Neural crest cell (in vitro differentiated cells): ENCODE results near the gene COQ6. TPM values are rescaled to one million over a fixed set of nuclear protein-coding genes. Genes with fewer than 3 reads are reported as not detected.
"Not testable (repeated sequence)": the region's sequence is repeated elsewhere in the genome, so short reads cannot be mapped to it uniquely, and the experiment has no call there.

ENCODE experiments used
- DNase-seq: peaks from one replicate; pipeline ENCODE4 v3.0.0; 2021; ENCODE audit warnings: low read depth, mixed read lengths, low spot score
- H3K27ac Mint-ChIP-seq: one replicate; pipeline ENCODE4 v1.8.0; 2021; ENCODE audit warnings: mild to moderate bottlenecking, mixed read lengths; ENCODE audit not compliant: unreplicated experiment
- H3K27me3 Mint-ChIP-seq: 2 replicates; pipeline ENCODE4 v1.8.0; 2021; ENCODE audit warnings: low read depth, mild to moderate bottlenecking, mixed read lengths
- H3K36me3 Mint-ChIP-seq: 2 replicates; pipeline ENCODE4 v1.8.0; 2021; ENCODE audit warnings: low read depth, mild to moderate bottlenecking, mixed read lengths
- H3K4me1 Mint-ChIP-seq: 2 replicates; pipeline ENCODE4 v1.8.0; 2021; ENCODE audit warnings: mixed read lengths
- H3K4me3 Mint-ChIP-seq: one replicate; pipeline ENCODE4 v1.8.0; 2021; ENCODE audit warnings: mild to moderate bottlenecking, mixed read lengths
- H3K9me3 Mint-ChIP-seq: 2 replicates; pipeline ENCODE4 v1.8.0; 2021; ENCODE audit warnings: mixed read lengths
- CTCF ChIP-seq: fragments of 200-600 bp; sonication (generic); conservative IDR thresholded peaks from 2 replicates; pipeline ENCODE4 v1.5.0; 2021; ENCODE audit warnings: antibody characterized with exemption, mild to moderate bottlenecking
- long read RNA-seq: library from polyadenylated mRNA; unstranded; transcript quantifications from one replicate; pipeline ENCODE4 v2.0.0, GENCODE V29; 2020
- total RNA-seq: library from RNA; stranded (reverse); gene quantifications from 2 replicates; pipeline ENCODE4 v1.2.1, GENCODE V29; 2021

The COQ6 gene
- 15.5 TPM in 2 replicates for total RNA-seq
- long read RNA-seq, transcript COQ6-201 (12 exons, 2,118 nt), result major isoform, 43 of 66 reads
- long read RNA-seq, partial matches to known transcripts, result 1 of 66 reads
- long read RNA-seq, other reads (novel, unspliced or antisense), result 21 of 66 reads

GRCh38 chr14:73949752-73950734, at the start of gene COQ6, which contains the start of gene FAM161B:
TSS of gene COQ6 (plus strand) at chr14:73950302. CDS start at chr14:73950333, 31 bp downstream.
TSS of gene FAM161B (minus strand) at chr14:73950094. CDS start at chr14:73950026, 68 bp downstream.
- peaks cover 3% of the 10 kb centered on the region for H3K36me3 Mint-ChIP-seq
- H3K27ac Mint-ChIP-seq, result peak within 1 kb of the TSS; percentile 92
- H3K4me1 Mint-ChIP-seq, result peaks cover 22% of the 10 kb centered on the region
- peak; percentile 18 for TF ChIP-seq CTCF
- peak within 1 kb of the TSS; percentile 99 for H3K4me3 Mint-ChIP-seq
- H3K27me3 Mint-ChIP-seq, result no peaks in the 10 kb centered on the region
- no peaks in the 10 kb centered on the region for H3K9me3 Mint-ChIP-seq
- DNase-seq, result peak; percentile 81

DNA sequence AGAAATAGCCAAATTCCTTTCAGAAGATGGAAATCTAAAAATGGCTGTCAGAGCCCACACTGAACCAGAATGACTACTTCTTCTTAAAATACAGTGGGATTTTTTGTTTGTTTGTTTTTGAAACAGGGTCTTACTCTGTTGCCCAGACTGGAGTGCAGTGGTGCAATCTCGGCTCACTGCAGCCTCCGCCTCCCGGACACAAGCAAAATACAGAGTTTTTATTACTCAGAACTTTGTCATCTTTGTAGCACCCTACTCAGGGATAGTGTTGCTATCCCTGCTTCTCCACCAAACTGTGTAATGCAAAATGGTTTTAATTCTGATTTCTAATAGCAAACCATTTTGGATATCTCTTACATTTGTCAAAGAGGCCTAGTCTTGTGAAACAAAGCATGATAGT, 47.1 kb upstream of the COQ6 start:
- Mint-ChIP-seq H3K4me3 (no peak overlapping the region), H3K4me1 (no peaks in the 10 kb centered on the region), H3K9me3 (no peaks in the 10 kb centered on the region), H3K36me3 (peaks cover 5% of the 10 kb centered on the region), H3K27ac (no peak overlapping the region), H3K27me3 (no peaks in the 10 kb centered on the region)
- DNase-seq, result no peak
- TF ChIP-seq CTCF, result no peak

GRCh38 chr14:73909681-73910080, 40.4 kb upstream of the COQ6 start:
- Mint-ChIP-seq H3K27me3 (no peaks in the 10 kb centered on the region), H3K4me3 (no peak overlapping the region), H3K27ac (no peak overlapping the region), H3K9me3 (no peaks in the 10 kb centered on the region), H3K36me3 (peaks cover 28% of the 10 kb centered on the region), H3K4me1 (no peaks in the 10 kb centered on the region)
- TF ChIP-seq CTCF, result no peak
- DNase-seq, result no peak

GRCh38 chr14:73913256-73913655, 36.8 kb upstream of the COQ6 start:
- no peak overlapping the region for H3K4me3 Mint-ChIP-seq
- no peak for DNase-seq
- H3K9me3 Mint-ChIP-seq, result no peaks in the 10 kb centered on the region
- no peaks in the 10 kb centered on the region for H3K4me1 Mint-ChIP-seq
- H3K27ac Mint-ChIP-seq, result no peak overlapping the region
- TF ChIP-seq CTCF, result no peak
- no peaks in the 10 kb centered on the region for H3K27me3 Mint-ChIP-seq
- H3K36me3 Mint-ChIP-seq, result peaks cover 25% of the 10 kb centered on the region

DNA sequence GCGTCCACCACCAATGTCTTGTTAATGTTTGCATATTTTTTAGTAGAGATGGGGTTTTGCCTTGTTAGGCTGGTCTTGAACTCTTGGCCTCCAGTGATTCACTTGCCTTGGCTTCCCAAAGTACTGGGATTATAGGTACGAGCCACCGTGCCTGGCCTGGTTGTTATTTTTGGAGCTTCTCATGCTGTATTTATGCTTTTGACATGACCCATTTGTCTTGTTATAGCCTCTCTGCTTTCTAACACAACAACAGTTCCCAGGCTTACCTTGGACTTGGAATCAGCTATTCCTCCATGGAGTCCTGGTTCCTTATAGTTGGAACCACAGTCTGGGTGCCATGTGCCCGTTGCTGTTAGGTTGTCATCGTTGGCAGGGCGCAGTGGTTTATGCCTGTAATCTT, 33.8 kb upstream of the COQ6 start:
- TF ChIP-seq CTCF, result no peak
- Mint-ChIP-seq H3K27me3 (no peaks in the 10 kb centered on the region), H3K4me3 (no peak overlapping the region), H3K36me3 (peaks cover 15% of the 10 kb centered on the region), H3K4me1 (no peaks in the 10 kb centered on the region), H3K27ac (no peak overlapping the region), H3K9me3 (no peaks in the 10 kb centered on the region)
- DNase-seq, result no peak

- H3K27ac Mint-ChIP-seq, H3K4me3 Mint-ChIP-seq, H3K4me1 Mint-ChIP-seq, H3K36me3 Mint-ChIP-seq, DNase-seq, H3K27me3 Mint-ChIP-seq, H3K9me3 Mint-ChIP-seq: not testable (repeated sequence)
Measured at GRCh38 chr14:73919457-73919856, 30.6 kb upstream of the COQ6 start.
